NOMO-1 (cell line): Measurements from ENCODE around the gene MBOAT2.
"Not testable (repeated sequence)": the region's sequence is repeated elsewhere in the genome, so short reads cannot be mapped to it uniquely, and the experiment has no call there.

Experiments
- DNase-seq, 2 experiments: peaks; one replicate each; lab custom pipeline; 2025; ENCODE audit not compliant: unreplicated experiment in 2 of 2; lab: John Stamatoyannopoulos, UW

Gene MBOAT2

DNA sequence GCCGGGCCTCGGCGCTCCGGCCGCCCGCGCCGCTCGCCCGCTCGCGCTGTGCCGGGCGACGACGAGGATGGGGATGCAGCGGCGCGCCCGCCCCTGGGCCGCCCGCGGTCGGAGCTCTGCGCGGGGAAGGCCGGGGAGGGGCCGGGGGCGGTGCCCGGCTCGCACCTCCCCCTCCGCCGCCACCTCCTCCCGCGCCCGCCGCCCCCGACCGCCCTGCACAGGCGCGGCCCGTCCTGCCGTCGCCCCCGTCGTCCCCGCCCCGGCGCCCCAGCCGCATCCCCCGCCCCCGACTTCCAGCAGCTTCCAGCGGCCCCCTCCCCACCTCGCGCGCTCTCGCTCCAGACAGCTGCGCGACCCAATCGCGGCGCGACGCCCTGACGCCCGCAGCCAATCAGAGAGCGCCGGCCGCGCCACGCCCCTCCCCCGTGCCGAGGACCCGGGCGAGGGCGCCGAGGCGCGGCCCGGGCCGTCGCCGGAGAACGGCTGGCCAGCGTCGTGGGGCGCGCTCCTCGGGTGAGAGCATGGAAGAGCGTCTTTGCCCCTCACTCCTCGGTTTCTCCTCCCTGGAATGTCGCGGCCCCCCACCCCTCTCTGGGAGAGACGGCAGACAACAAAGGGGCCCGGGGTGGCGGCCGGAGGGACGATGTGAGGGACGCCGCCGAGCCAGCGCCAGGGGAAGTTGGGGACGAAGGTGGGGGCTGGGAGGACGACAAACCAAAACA lies at the start of gene MBOAT2:
TSS of gene MBOAT2 (minus strand) at position 69 of the 722 bp plus-strand sequence. CDS start 70 bp downstream, outside the sequence.
- peak; percentile 74 to 84 for DNase-seq

DNA sequence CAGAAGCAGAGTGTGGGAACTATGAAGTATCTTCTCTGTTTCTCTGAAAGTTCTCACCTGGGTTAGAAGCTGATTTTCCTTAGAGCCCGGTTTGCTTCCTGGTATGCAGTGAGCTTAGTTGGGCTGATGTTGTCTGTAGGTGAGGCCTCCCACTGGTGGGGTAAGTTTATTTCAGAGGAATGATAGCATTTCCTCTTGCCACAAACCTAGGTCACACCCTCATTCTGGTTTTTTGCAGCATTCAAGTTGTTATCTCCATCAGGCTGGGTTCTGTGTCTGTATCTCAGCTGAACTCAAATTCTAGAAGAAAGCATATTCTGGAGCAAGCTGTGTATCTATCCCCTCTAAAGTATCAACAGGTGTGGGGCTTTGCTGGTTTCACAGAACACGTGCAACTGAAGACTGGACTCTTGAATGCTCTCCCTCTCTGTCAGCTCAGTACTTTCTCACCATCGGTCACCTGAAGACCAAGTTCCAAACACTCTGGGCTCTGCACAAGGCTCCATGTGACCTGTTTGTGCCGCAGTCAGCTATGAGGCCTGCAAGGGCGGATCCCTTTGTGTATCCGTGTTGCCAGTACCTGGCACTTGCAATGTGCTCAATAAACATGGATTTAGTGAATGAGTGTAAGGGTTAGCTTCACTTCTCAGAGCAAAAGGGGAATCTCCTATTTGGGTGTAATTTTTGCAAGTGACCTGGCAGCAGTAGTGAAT lies 49.5 kb upstream of the MBOAT2 start:
- no peak for DNase-seq

GRCh38 chr2:9051451-9051850 lies 48.0 kb upstream of the MBOAT2 start:
- not testable (repeated sequence) for DNase-seq

- no peak for DNase-seq
These were observed 46.8 kb upstream of the MBOAT2 start for GRCh38 chr2:9050122-9050809.

- DNase-seq, result no peak
These were observed 42.1 kb upstream of the MBOAT2 start for GRCh38 chr2:9045595-9045994.

DNA sequence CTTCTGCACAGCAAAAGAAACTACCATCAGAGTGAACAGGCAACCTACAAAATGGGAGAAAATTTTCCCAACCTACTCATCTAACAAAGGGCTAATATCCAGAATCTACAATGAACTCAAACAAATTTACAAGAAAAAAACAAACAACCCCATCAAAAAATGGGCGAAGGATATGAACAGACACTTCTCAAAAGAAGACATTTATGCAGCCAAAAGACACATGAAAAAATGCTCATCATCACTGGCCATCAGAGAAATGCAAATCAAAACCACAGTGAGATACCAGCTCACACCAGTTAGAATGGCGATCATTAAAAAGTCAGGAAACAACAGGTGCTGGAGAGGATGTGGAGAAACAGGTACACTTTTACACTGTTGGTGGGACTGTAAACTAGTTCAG lies 40.0 kb upstream of the MBOAT2 start:
- DNase-seq, result not testable (repeated sequence)

GRCh38 chr2:9037166-9037565 lies 33.7 kb upstream of the MBOAT2 start:
- no peak for DNase-seq

GRCh38 chr2:9033385-9034168 lies 30.1 kb upstream of the MBOAT2 start:
- no peak for DNase-seq

DNA sequence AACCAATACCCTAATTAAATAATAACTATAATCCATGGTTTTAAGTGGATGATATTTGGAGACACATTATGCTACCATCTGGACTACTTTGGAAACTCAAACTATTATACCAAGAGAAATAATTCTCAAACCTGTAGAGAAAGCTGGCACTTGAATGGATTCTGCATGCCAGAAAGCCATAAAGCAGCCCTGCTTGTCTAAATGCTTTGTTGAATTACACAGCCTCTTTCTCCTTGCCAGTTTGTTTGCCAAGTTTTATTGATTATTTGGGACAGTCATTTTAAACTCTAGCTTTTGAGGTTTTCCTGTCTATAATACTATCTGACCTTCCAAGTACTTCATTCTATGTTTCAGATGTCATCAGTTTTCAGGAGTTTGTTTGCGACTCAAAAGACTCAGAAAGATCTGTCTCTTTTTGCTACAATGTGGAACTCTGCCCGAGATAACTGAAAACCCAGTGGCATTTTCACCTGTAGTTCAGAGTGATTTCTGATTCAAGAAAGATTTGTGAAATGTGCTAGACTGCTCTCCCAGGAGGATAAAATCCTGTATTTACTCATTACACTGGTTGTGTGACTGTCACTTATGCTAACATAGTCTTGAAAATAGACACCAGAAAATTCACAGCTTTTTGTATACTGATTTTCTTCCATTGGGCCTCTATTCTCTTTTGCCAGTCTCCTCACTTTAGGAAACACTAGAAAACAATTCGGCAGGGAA lies 29.2 kb upstream of the MBOAT2 start:
- DNase-seq, result no peak

- no peak for DNase-seq
These were observed 28.6 kb upstream of the MBOAT2 start for GRCh38 chr2:9032121-9032520.

GRCh38 chr2:9031246-9031645 lies 27.8 kb upstream of the MBOAT2 start:
- no peak for DNase-seq

DNA sequence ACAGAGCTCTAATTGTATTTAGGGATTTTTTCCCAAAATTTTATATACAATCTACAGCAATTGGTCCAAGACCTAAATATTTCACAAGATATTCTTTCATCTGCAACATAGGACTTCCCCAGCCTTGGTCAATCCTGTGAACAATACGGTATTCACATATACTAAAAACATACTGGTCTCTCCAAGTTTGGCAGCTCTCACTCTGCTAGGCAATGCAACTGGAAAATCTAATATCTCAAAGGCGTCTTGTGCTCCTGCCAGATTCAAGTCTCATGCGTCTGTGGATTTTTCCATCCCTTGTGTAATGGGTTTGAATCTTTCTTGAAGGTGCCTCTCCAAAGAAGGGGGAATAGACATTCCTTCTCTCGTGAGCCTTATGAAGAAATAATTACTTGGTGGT lies 27.4 kb upstream of the MBOAT2 start:
- DNase-seq, result no peak

GRCh38 chr2:9030190-9030589 lies 26.7 kb upstream of the MBOAT2 start:
- no peak for DNase-seq

DNA sequence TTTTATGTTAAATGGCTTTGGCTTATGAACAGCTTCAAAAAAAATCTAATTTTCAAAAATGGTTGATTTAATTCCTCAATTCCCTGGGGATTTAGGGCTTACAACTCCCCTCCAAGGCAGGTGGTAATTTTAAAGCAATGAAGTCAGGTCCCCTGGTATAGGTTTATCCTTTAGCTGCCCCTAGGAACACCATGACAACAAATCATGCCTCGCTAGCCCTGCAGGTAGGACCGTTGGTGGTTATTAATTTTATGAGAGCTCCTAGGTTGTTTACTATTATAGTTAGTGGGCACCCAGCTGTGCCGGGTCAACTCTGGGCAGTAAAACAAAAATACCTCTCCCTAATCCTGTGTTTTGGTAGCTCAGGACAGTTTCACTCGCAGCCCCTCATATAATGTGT lies 26.2 kb upstream of the MBOAT2 start:
- no peak for DNase-seq

DNA sequence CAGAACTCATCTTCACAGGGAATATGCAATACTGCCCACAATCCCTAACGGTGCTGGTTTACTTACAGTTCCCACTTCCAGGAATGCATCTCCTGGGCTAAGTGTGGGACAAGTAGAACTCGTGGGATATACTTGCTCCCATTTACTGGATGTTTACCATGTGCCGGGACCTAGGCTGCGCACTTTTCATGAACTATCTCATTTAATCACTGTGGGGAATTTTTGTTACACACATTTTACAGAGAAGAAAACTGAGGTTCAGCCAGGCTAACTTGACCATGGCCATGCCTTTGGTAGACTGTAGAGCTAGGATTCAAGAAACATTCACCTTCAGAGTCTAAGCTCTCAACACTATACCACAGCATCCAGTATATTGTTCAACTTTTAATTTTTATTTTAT lies 24.4 kb upstream of the MBOAT2 start:
- DNase-seq, result no peak

- DNase-seq, result no peak
These were observed 22.3 kb upstream of the MBOAT2 start for GRCh38 chr2:9025746-9026145.

DNA sequence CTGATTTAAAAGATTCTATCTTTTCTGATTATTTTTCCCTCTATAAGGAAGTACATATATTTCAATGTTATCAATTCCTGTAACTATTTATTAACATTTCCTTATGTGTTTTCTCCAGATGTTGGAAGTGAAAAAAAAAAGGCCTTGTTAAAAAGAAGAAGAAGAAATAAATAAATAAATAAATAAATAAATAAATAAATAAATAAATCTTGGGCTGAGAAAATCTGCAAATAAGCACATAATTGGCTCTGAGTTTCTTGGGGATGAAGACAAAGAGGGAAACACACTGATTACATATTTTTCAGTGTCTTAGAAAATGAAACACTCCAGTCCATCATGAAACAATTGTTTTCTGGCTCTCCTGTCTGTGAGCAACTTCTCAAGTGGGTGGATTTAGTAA lies 21.1 kb upstream of the MBOAT2 start:
- DNase-seq, result no peak

DNA sequence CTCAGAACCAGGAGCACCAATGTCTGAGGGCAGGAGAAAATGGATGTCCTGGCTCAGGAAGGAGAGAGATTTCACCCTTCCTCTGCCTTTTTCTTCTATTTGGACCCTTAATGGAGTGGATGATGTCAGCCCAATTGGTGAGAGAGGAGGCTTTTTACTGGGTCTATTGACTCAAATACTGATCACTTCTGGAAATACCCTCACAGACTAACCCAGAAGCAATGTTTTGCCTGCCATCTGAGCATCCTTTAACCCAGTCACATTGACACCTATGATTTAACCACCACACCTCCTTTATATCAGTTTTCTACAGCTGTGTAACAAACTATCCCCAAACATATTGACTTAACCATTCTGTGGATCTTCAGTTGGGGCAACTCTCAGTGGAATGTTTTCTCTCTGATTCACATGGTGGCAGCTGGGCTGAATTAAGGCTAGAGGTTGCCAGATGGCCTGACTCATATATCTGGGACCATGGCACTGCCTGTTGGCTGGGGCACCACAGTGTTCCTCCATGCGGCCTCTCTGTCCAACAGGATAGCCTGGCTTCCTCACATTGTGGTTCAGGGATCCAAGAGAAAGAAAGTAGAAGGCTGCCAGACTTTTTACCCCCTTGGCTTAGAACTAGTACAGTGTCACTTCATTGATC lies 18.2 kb upstream of the MBOAT2 start:
- DNase-seq, result no peak

DNA sequence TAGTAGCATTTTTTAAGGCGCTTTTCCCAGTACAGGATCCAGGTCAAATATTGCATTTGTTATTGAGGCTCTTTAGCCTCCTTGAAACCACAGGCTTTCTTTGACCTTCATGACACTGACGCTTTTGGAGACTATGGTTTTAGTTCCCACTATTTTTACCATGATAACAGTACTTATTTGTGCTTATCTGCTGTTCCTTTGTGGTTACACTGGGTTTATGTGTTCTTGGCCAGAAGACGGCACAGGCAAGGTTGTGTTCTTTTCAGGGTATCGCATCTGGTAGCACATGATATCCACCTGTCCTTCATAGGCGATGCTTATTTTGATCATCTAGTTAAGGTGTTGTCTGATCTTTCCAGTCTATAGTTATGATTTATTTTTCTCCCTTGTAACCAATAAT lies 16.8 kb upstream of the MBOAT2 start:
- no peak for DNase-seq

DNA sequence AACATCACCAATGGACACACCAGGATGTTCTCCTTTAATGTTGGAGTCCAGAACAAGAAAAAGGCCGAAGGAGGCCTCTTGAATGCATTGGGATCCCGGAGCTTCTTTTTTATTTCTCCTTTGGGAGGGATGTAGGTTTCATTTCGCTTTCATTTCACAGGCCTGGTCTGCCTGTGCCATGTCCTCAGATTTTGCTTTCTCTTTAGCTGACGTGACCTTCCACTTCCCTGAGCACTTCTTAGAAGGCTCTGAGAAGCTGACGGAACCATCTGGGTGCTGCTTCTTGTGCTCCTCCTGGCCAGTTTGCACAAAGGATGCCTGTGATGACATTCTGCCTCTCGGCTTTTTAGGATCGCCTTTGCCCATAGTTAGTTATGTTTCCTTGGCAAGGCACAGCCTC lies 15.1 kb upstream of the MBOAT2 start:
- DNase-seq, result no peak
